AG10803 (cell line): ENCODE data around the gene BCR.

Source experiments
- DNase-seq: peaks from one replicate; pipeline ENCODE4 v3.0.0; 2010; ENCODE audit warnings: low read depth
- H3K4me3 ChIP-seq: 2 replicates; pipeline ENCODE4 v1.5.1; 2011; ENCODE audit warnings: mild to moderate bottlenecking, low read length, control low read depth
- CTCF ChIP-seq: conservative IDR thresholded peaks from 2 replicates; pipeline ENCODE4 v1.5.1; 2011; ENCODE audit warnings: mild to moderate bottlenecking, low read length, control low read depth, inconsistent platforms

The BCR gene

DNA sequence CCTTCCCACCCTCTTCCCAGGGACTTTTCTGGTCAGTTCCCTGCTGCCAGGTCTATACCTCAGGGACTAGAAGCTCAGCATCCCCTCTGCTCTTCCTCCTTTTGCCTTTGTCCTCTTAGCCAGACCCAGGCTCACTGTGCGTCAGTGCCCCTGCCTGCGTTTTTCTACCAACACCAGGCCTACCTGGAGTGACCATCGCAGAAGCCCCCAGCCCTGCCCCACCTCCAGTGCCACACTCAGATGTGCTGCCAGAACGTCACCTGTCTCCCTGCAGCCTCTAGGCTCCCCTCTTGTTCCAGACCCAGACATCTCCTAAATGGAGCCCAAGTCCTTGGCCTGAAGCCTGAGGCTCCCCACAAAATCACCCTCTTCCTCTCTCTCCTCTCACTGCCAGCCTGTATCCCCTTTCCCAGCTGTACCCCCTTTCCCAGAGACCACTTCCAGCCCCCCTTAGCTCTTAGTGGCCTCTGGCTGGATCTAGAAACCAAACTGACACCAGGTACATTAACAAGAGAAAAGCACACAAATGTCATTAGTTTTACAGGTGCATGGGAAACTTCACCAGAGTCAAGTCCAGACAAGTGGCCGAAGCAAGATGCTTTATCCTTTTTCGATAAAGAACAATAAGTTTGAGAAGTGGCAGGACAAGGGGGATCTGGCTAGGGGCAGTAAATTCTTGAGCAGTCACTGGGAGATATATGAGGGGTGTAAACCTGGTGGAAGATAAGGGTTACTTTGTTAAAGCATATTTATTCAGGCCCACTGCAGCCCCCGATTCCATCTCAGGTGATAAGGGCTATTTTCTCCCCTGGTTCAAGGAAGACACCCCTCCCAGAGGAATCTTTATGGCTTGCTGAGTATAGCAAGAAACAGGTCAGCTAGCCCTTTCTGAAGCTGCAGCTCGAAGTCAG is 61.5 kb downstream of the BCR start:
- no peak for TF ChIP-seq CTCF
- H3K4me3 ChIP-seq = no peak overlapping the region
- no peak for DNase-seq

- no peak for TF ChIP-seq CTCF
- no peak overlapping the region for H3K4me3 ChIP-seq
- DNase-seq = no peak
These were observed 62.2 kb downstream of the BCR start for GRCh38 chr22:23242473-23243001.

DNA sequence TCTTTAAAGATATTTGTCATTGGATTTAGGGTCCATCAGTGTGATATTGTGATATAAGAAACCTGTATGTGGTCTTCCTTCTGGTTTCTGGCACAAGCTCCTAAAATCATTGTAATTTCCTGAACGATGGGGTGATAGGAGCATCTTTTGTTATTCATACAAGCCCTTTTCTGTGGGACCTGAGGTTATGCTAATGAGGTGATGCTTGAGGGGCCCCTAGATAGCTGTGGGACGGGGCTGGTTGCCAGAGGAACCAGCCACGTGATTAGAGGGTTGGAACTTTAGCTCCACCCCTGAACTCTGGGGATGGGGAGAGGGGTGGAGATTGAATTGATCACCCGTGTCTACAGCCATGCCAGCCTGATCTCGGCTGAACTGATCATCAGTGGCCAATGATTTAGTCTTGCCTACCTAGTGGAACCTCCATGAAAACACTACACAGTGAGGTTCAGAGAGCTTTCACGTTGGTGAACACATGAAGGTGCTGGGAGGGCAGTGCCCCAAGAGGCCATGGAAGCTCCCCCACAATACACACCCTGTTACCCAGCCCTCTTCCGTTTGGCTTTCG is 62.8 kb downstream of the BCR start:
- no peak overlapping the region for H3K4me3 ChIP-seq
- DNase-seq = no peak
- TF ChIP-seq CTCF = no peak

GRCh38 chr22:23243859-23244689 is 63.8 kb downstream of the BCR start:
- TF ChIP-seq CTCF = no peak
- no peak for DNase-seq
- no peak overlapping the region for H3K4me3 ChIP-seq

- TF ChIP-seq CTCF = no peak
- DNase-seq = no peak
- no peak overlapping the region for H3K4me3 ChIP-seq
These were observed 64.4 kb downstream of the BCR start for GRCh38 chr22:23244690-23245044.

- no peak overlapping the region for H3K4me3 ChIP-seq
- no peak for DNase-seq
- no peak for TF ChIP-seq CTCF
These were observed 64.9 kb downstream of the BCR start for GRCh38 chr22:23245045-23245798.
